ENCODE results near the gene CD302. TPM values are rescaled to one million over a fixed set of nuclear protein-coding genes. Genes with fewer than 3 reads are reported as not detected.
"Not testable (repeated sequence)": the region's sequence is repeated elsewhere in the genome, so short reads cannot be mapped to it uniquely, and the experiment has no call there.

Gene CD302
- total RNA-seq, 1 experiment from 2014 or later = 3.3 TPM

DNA sequence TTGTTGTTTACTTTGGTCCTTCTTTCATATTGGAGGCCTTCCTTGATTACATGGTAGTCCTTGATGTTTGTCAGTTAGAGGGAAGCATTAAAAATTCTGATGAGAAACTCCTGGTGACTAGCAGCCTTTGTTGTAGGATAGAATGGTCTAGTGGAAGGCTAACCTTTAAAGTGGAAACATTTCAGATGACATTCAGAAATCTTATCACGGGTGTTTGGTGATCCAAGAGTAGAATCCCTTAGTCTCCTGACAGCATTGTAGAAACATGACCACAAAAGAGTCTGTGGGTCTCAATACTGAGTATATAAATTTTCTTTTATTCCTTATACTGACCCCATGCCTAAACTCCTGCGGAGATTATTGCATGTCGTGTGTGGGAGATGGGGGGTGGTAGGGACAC is 72.3 kb downstream of the CD302 start:
- ChIA-PET CTCF (no interaction called here), POLR2A (interaction anchor here (0.6 kb wide), 1 partner anchor 21 kb away, joined by 3 read pairs; no protein-coding TSS in a partner anchor)
- ATAC-seq = no peak
- Histone ChIP-seq H3K27ac (ENCODE audit: low read length) (no peak overlapping the region), H3K4me1 (ENCODE audit: control insufficient read depth, insufficient read depth, low read length) (peaks cover 4% of the 10 kb centered on the region; the same call in 1 of the 2 replicates), H3K9me3 (ENCODE audit: control insufficient read depth, insufficient read depth, low read depth, low read length) (no peaks in the 10 kb centered on the region), H3K36me3 (ENCODE audit: control insufficient read depth, insufficient read depth, low read length) (peaks cover 27% of the 10 kb centered on the region), H3K27me3 (ENCODE audit: control insufficient read depth, insufficient read depth, low read length) (no peaks in the 10 kb centered on the region), H3K4me3 (ENCODE audit: low read depth in 2 of 2, low read length in 2 of 2) (no peak overlapping the region)
- no peak for DNase-seq (ENCODE audit: low read depth, low spot score)
- intact Hi-C loops (cut with micrococcal nuclease; ENCODE audit: unreplicated experiment) (no loop called here), in situ Hi-C loops (cut with HindIII; ENCODE audit: low pct_unique_long_range_greater_than_20kb, low sequenced_read_pairs) (no loop called here)
- no TSS peak for BruUV-seq (replicated peaks)
- no peak for TF ChIP-seq SIN3A (IDR thresholded peaks at IDR 0.05; ENCODE audit: borderline replicate concordance, insufficient read depth, low read depth, low read length)

DNA sequence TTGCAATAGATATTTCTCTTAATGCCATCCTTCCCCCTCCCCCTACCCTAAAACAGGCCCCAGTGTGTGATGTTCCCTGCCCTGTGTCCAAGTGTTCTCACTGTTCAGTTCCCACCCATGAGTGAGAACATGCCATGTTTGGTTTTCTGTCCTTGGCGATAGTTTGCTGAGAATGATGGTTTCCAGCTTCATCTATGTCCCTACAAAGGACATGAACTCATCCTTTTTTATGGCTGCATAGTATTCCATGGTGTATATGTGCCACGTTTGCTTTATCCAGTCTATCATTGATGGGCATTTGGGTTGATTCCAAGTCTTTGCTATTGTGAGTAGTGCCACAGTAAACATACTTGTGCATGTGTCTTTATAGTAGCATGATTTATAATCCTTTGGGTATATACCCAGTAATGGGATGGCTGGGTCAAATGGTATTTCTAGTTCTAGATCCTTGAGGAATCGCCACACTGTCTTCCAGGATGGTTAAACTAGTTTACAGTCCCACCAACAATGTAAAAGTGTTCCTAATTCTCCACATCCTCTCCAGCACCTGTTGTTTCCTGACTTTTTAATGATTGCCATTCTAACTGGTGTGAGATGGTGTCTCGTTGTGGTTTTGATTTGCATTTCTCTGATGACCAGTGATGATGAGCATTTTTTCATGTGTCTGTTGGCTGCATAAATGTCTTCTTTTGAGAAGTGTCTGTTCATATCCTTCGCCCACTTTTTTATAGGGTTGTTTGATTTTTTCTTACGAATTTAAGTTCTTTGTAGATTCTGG is 73.0 kb downstream of the CD302 start:
- H3K36me3 ChIP-seq (ENCODE audit: control insufficient read depth, insufficient read depth, low read length) = peaks cover 24% of the 10 kb centered on the region
- intact Hi-C loops (cut with micrococcal nuclease; ENCODE audit: unreplicated experiment); POLR2A ChIA-PET; DNase-seq (ENCODE audit: low read depth, low spot score); H3K4me3 ChIP-seq (ENCODE audit: low read depth in 2 of 2, low read length in 2 of 2); H3K27ac ChIP-seq (ENCODE audit: low read length); BruUV-seq (replicated peaks); H3K27me3 ChIP-seq (ENCODE audit: control insufficient read depth, insufficient read depth, low read length); H3K4me1 ChIP-seq (ENCODE audit: control insufficient read depth, insufficient read depth, low read length); ATAC-seq; H3K9me3 ChIP-seq (ENCODE audit: control insufficient read depth, insufficient read depth, low read depth, low read length); CTCF ChIA-PET: not testable (repeated sequence)
- in situ Hi-C loops (cut with HindIII; ENCODE audit: low pct_unique_long_range_greater_than_20kb, low sequenced_read_pairs) = loop anchor here (25.0 kb wide), 1 partner anchor 113 kb away; the partner anchor contains the start of gene BAZ2B

DNA sequence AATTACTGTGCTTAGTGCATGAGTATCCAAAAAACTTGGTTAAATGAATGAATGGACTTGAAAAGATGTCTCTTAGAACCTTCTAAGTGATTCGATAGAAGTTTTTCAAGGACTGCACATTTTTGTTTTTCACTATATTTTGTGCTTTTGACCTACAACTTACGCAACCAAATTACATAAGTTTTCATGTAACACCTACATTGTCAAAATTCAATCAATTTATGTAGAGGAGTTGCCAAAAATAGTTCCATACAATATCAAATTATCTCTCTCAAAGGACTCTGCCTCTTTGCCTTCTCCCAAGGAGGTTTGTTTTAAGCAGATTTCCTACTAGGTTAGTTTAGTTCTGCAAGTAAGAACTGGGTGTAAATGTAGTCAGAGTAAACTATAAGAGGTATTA is 75.4 kb downstream of the CD302 start:
- ChIA-PET CTCF (no interaction called here), POLR2A (no interaction called here)
- DNase-seq (ENCODE audit: low read depth, low spot score) (no peak), ATAC-seq (no peak)
- H3K27me3 ChIP-seq (ENCODE audit: control insufficient read depth, insufficient read depth, low read length) = no peaks in the 10 kb centered on the region
- intact Hi-C loops (cut with micrococcal nuclease; ENCODE audit: unreplicated experiment) = no loop called here
- in situ Hi-C loops (cut with HindIII; ENCODE audit: low pct_unique_long_range_greater_than_20kb, low sequenced_read_pairs) = loop anchor here (25.0 kb wide), 1 partner anchor 110 kb away; the partner anchor contains the start of gene BAZ2B
- no TSS peak for BruUV-seq (replicated peaks)
- H3K9me3 ChIP-seq (ENCODE audit: control insufficient read depth, insufficient read depth, low read depth, low read length) = no peaks in the 10 kb centered on the region
- peaks cover 4% of the 10 kb centered on the region; the same call in 1 of the 2 replicates for H3K4me1 ChIP-seq (ENCODE audit: control insufficient read depth, insufficient read depth, low read length)
- no peak overlapping the region for H3K27ac ChIP-seq (ENCODE audit: low read length)
- peaks cover 21% of the 10 kb centered on the region for H3K36me3 ChIP-seq (ENCODE audit: control insufficient read depth, insufficient read depth, low read length)
- no peak overlapping the region for H3K4me3 ChIP-seq (ENCODE audit: low read depth in 2 of 2, low read length in 2 of 2)
- TF ChIP-seq, protein P1, sequence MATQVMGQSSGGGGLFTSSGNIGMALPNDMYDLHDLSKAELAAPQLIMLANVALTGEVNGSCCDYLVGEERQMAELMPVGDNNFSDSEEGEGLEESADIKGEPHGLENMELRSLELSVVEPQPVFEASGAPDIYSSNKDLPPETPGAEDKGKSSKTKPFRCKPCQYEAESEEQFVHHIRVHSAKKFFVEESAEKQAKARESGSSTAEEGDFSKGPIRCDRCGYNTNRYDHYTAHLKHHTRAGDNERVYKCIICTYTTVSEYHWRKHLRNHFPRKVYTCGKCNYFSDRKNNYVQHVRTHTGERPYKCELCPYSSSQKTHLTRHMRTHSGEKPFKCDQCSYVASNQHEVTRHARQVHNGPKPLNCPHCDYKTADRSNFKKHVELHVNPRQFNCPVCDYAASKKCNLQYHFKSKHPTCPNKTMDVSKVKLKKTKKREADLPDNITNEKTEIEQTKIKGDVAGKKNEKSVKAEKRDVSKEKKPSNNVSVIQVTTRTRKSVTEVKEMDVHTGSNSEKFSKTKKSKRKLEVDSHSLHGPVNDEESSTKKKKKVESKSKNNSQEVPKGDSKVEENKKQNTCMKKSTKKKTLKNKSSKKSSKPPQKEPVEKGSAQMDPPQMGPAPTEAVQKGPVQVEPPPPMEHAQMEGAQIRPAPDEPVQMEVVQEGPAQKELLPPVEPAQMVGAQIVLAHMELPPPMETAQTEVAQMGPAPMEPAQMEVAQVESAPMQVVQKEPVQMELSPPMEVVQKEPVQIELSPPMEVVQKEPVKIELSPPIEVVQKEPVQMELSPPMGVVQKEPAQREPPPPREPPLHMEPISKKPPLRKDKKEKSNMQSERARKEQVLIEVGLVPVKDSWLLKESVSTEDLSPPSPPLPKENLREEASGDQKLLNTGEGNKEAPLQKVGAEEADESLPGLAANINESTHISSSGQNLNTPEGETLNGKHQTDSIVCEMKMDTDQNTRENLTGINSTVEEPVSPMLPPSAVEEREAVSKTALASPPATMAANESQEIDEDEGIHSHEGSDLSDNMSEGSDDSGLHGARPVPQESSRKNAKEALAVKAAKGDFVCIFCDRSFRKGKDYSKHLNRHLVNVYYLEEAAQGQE (IDR thresholded peaks at IDR 0.05; ENCODE audit: insufficient read depth in 1 of 2, low read depth in 2 of 2, low read length in 1 of 2) = no peak
- no peak for TF ChIP-seq SIN3A (IDR thresholded peaks at IDR 0.05; ENCODE audit: borderline replicate concordance, insufficient read depth, low read depth, low read length)
- TF ChIP-seq TCF7L2 (IDR thresholded peaks at IDR 0.05; ENCODE audit: low read depth, low read length) = no peak
